Measurements from ENCODE around the gene ANXA11. TPM values are rescaled to one million over a fixed set of nuclear protein-coding genes. Genes with fewer than 3 reads are reported as not detected.
"Not testable (repeated sequence)": the region's sequence is repeated elsewhere in the genome, so short reads cannot be mapped to it uniquely, and the experiment has no call there.

The ANXA11 gene
- total RNA-seq, 1 experiment from 2014 or later: 56.0 TPM

DNA sequence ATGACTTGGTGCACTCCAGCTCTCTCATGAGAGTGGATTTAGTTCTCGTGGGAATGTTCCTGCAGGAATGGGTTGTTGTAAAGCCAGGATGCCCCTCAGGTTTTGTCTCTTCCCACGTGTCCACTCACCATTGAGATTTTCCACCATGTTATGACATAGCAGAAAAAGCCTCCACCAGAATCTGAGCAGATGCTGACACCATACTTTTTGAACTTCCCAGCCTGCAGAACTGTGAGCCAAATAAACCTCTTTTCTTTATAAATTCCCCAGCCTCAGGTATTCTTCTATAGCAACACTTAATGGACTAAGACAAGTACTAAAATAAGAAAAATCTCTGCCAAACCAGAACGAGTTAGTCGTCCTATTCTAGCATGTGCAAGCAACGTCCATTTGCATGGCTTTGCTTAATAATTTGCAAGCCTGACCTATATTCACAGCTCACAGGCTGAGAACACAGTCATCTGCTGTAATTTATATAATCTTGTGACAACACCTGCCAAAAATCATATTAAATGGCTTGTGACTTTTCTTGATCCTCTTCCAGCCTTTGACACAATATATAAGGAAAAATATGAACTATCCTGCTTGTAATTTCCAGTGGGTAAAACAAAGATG lies 9.1 kb upstream of the ANXA11 start:
- H3K9me3 ChIP-seq (ENCODE audit: low read length); H4K20me1 ChIP-seq (ENCODE audit: insufficient read depth, low read depth, low read length); DNase-seq: not testable (repeated sequence)

DNA sequence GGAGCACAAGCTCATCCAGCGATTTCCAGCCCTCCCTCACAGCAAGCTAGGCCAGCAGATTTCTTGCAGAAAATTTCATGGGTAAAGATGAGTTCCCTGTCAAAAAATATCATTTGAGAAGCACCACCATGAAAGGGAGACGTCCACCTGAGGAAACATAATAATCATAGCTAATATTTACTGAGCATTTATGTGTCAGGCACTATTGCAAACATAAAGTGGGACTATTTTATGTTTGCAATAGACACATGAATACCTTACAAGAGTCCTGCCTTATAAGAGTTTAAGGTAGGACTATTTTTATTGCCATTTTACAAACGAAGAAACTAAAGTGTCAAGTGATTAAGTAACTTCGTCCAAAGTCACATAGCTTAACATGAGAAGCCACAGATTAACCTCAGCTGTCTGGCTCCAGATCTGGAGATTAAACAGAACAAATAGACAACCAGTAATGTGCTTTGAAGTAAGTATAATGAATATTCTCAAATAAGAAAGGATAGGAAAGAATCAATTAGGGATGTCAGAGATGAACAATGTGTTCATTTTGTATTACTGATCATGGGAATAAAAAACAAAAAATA lies 7.3 kb upstream of the ANXA11 start:
- not testable (repeated sequence) for H3K4me2 ChIP-seq (ENCODE audit: low read depth, low read length, poor library complexity, severe bottlenecking); H3K9me3 ChIP-seq (ENCODE audit: low read length)

More for the DNA sequence above, 9.1 kb upstream of the ANXA11 start:
- not testable (repeated sequence) for H3K4me2 ChIP-seq (ENCODE audit: low read depth, low read length, poor library complexity, severe bottlenecking); H3K36me3 ChIP-seq (ENCODE audit: insufficient read depth, low read length); H2AFZ ChIP-seq (ENCODE audit: low read length); H3K27me3 ChIP-seq (ENCODE audit: low read length); H3K9ac ChIP-seq (ENCODE audit: low read length); H3K79me2 ChIP-seq (ENCODE audit: low read length); H3K9me2 ChIP-seq (replicated peaks; ENCODE audit: insufficient read depth, low read length); H3K27ac ChIP-seq (ENCODE audit: low read length); H3K4me3 ChIP-seq (ENCODE audit: low read length); H3K4me1 ChIP-seq (ENCODE audit: low read length)

GRCh38 chr10:80211786-80212185 lies 6.4 kb upstream of the ANXA11 start:
- H3K27ac ChIP-seq (ENCODE audit: low read length): no peak overlapping the region
- H3K4me2 ChIP-seq (ENCODE audit: low read depth, low read length, poor library complexity, severe bottlenecking): no peak overlapping the region
- no peak overlapping the region for H3K4me3 ChIP-seq (ENCODE audit: low read length)
- no peak for DNase-seq
- H3K4me1 ChIP-seq (ENCODE audit: low read length): no peaks in the 10 kb centered on the region
- H2AFZ ChIP-seq (ENCODE audit: low read length): no peak overlapping the region
- no peaks in the 10 kb centered on the region for H3K27me3 ChIP-seq (ENCODE audit: low read length)
- no peaks in the 10 kb centered on the region for H3K36me3 ChIP-seq (ENCODE audit: insufficient read depth, low read length)
- no peak overlapping the region for H3K9ac ChIP-seq (ENCODE audit: low read length)
- no peaks in the 10 kb centered on the region for H3K9me2 ChIP-seq (replicated peaks; ENCODE audit: insufficient read depth, low read length)
- H3K79me2 ChIP-seq (ENCODE audit: low read length): no peaks in the 10 kb centered on the region
- H4K20me1 ChIP-seq (ENCODE audit: insufficient read depth, low read depth, low read length): no peaks in the 10 kb centered on the region
- H3K9me3 ChIP-seq (ENCODE audit: low read length): no peaks in the 10 kb centered on the region

More for the DNA sequence above, 7.3 kb upstream of the ANXA11 start:
- not testable (repeated sequence) for H3K36me3 ChIP-seq (ENCODE audit: insufficient read depth, low read length); H4K20me1 ChIP-seq (ENCODE audit: insufficient read depth, low read depth, low read length); H3K9me2 ChIP-seq (replicated peaks; ENCODE audit: insufficient read depth, low read length); H3K79me2 ChIP-seq (ENCODE audit: low read length); H3K4me1 ChIP-seq (ENCODE audit: low read length); H3K4me3 ChIP-seq (ENCODE audit: low read length); H3K27me3 ChIP-seq (ENCODE audit: low read length); DNase-seq; H3K9ac ChIP-seq (ENCODE audit: low read length); H2AFZ ChIP-seq (ENCODE audit: low read length); H3K27ac ChIP-seq (ENCODE audit: low read length)

DNA sequence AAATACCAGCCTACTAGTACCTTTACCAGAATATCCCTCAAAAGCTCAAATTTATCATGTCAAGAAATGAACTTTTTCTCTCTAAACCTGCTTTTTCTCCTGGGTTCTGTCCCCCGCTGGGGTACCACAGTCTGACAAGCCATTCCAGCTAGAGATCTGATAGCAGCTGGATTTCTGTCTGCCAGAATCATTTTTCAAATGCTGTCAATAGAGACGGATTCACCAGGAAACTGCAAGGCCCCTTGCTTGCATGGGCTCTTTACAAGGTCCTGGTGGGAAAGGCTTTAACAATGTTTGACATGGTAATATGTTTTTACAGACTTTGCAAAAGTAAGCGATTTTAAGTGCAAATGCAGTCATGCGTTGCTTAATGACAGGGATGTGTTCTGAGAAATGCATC lies 4.9 kb upstream of the ANXA11 start:
- H3K4me2 ChIP-seq (ENCODE audit: low read depth, low read length, poor library complexity, severe bottlenecking): no peak overlapping the region
- no peaks in the 10 kb centered on the region for H4K20me1 ChIP-seq (ENCODE audit: insufficient read depth, low read depth, low read length)
- no peaks in the 10 kb centered on the region for H3K9me3 ChIP-seq (ENCODE audit: low read length)
- no peaks in the 10 kb centered on the region for H3K9me2 ChIP-seq (replicated peaks; ENCODE audit: insufficient read depth, low read length)
- H3K79me2 ChIP-seq (ENCODE audit: low read length): peaks cover under 1% of the 10 kb centered on the region
- no peak overlapping the region for H2AFZ ChIP-seq (ENCODE audit: low read length)
- no peak for DNase-seq
- no peaks in the 10 kb centered on the region for H3K36me3 ChIP-seq (ENCODE audit: insufficient read depth, low read length)
- no peak overlapping the region for H3K27ac ChIP-seq (ENCODE audit: low read length)
- no peak overlapping the region for H3K9ac ChIP-seq (ENCODE audit: low read length)
- peaks cover 6% of the 10 kb centered on the region for H3K4me1 ChIP-seq (ENCODE audit: low read length)
- no peak overlapping the region for H3K4me3 ChIP-seq (ENCODE audit: low read length)
- no peaks in the 10 kb centered on the region for H3K27me3 ChIP-seq (ENCODE audit: low read length)

- H3K27me3 ChIP-seq (ENCODE audit: low read length): no peaks in the 10 kb centered on the region
- no peak overlapping the region for H3K9ac ChIP-seq (ENCODE audit: low read length)
- peaks cover 24% of the 10 kb centered on the region for H3K79me2 ChIP-seq (ENCODE audit: low read length)
- no peak overlapping the region for H3K4me2 ChIP-seq (ENCODE audit: low read depth, low read length, poor library complexity, severe bottlenecking)
- H3K36me3 ChIP-seq (ENCODE audit: insufficient read depth, low read length): no peaks in the 10 kb centered on the region
- no peak overlapping the region for H3K27ac ChIP-seq (ENCODE audit: low read length)
- no peak overlapping the region for H3K4me3 ChIP-seq (ENCODE audit: low read length)
- no peaks in the 10 kb centered on the region for H3K9me2 ChIP-seq (replicated peaks; ENCODE audit: insufficient read depth, low read length)
- DNase-seq: no peak
- no peaks in the 10 kb centered on the region for H3K9me3 ChIP-seq (ENCODE audit: low read length)
- H3K4me1 ChIP-seq (ENCODE audit: low read length): peaks cover 22% of the 10 kb centered on the region
- H2AFZ ChIP-seq (ENCODE audit: low read length): no peak overlapping the region
- H4K20me1 ChIP-seq (ENCODE audit: insufficient read depth, low read depth, low read length): peaks cover 6% of the 10 kb centered on the region; the same call in 1 of the 2 replicates
These were observed 2.5 kb upstream of the ANXA11 start for GRCh38 chr10:80207768-80208370.

- Histone ChIP-seq H3K9me2 (replicated peaks; ENCODE audit: insufficient read depth, low read length) (no peaks in the 10 kb centered on the region), H3K9ac (ENCODE audit: low read length) (peak overlapping the region; percentile 94; the same call in 1 of the 2 replicates)
These were observed 929 bp upstream of the ANXA11 start for GRCh38 chr10:80206277-80206655.

GRCh38 chr10:80204677-80205476 lies 460 bp downstream of the ANXA11 start:
- Histone ChIP-seq H3K4me2 (ENCODE audit: low read depth, low read length, poor library complexity, severe bottlenecking) (peak overlapping the region; percentile 69), H4K20me1 (ENCODE audit: insufficient read depth, low read depth, low read length) (peaks cover 6% of the 10 kb centered on the region; the same call in 1 of the 2 replicates), H3K9ac (ENCODE audit: low read length) (peak overlapping the region; percentile 94), H3K4me1 (ENCODE audit: low read length) (peaks cover 34% of the 10 kb centered on the region), H3K9me3 (ENCODE audit: low read length) (no peaks in the 10 kb centered on the region), H3K79me2 (ENCODE audit: low read length) (peaks cover 54% of the 10 kb centered on the region), H3K36me3 (ENCODE audit: insufficient read depth, low read length) (no peaks in the 10 kb centered on the region), H2AFZ (ENCODE audit: low read length) (0 out of 2 replicates have a peak overlapping the region, but pooled peaks have one; percentile 66), H3K27ac (ENCODE audit: low read length) (peak overlapping the region; percentile 19), H3K4me3 (ENCODE audit: low read length) (peak overlapping the region; percentile 78), H3K27me3 (ENCODE audit: low read length) (no peaks in the 10 kb centered on the region), H3K9me2 (replicated peaks; ENCODE audit: insufficient read depth, low read length) (no peaks in the 10 kb centered on the region)
- peak; percentile 74 for DNase-seq

More at GRCh38 chr10:80206277-80206655, 929 bp upstream of the ANXA11 start:
- DNase-seq: no peak
- H3K79me2 ChIP-seq (ENCODE audit: low read length): peaks cover 40% of the 10 kb centered on the region
- peak overlapping the region; percentile 78 for H3K4me3 ChIP-seq (ENCODE audit: low read length)
- no peak overlapping the region for H3K27ac ChIP-seq (ENCODE audit: low read length)
- H3K27me3 ChIP-seq (ENCODE audit: low read length): no peaks in the 10 kb centered on the region
- H3K9me3 ChIP-seq (ENCODE audit: low read length): no peaks in the 10 kb centered on the region
- H3K4me2 ChIP-seq (ENCODE audit: low read depth, low read length, poor library complexity, severe bottlenecking): peak overlapping the region; percentile 69
- peaks cover 6% of the 10 kb centered on the region; the same call in 1 of the 2 replicates for H4K20me1 ChIP-seq (ENCODE audit: insufficient read depth, low read depth, low read length)
- H2AFZ ChIP-seq (ENCODE audit: low read length): 0 out of 2 replicates have a peak overlapping the region, but pooled peaks have one; percentile 66
- H3K36me3 ChIP-seq (ENCODE audit: insufficient read depth, low read length): no peaks in the 10 kb centered on the region
- peaks cover 34% of the 10 kb centered on the region for H3K4me1 ChIP-seq (ENCODE audit: low read length)

All from Karpas-422 (cell line).